Midbrain (tissue), 1 donor: ENCODE measurements around the gene SYNGAP1.

ENCODE experiments used
- DNase-seq: peaks from one replicate; lab custom pipeline; 2025; lab: John Stamatoyannopoulos, UW

The SYNGAP1 gene

GRCh38 chr6:33421344-33421643 is 1.4 kb downstream of the SYNGAP1 start:
- DNase-seq: no peak

GRCh38 chr6:33423777-33424176 is 3.9 kb downstream of the SYNGAP1 start:
- no peak for DNase-seq

GRCh38 chr6:33424855-33425667 is 5.2 kb downstream of the SYNGAP1 start:
- DNase-seq: no peak

GRCh38 chr6:33425668-33426577 is 6.1 kb downstream of the SYNGAP1 start:
- peak; percentile 68 for DNase-seq

GRCh38 chr6:33426590-33427511 is 7.0 kb downstream of the SYNGAP1 start:
- peak; percentile 8 for DNase-seq

GRCh38 chr6:33427585-33428223 is 7.8 kb downstream of the SYNGAP1 start:
- DNase-seq: peak; percentile 45

GRCh38 chr6:33428224-33428965 is 8.5 kb downstream of the SYNGAP1 start:
- peak; percentile 40 for DNase-seq

GRCh38 chr6:33428966-33429749 is 9.3 kb downstream of the SYNGAP1 start:
- DNase-seq: no peak

GRCh38 chr6:33429750-33430052 is 9.8 kb downstream of the SYNGAP1 start:
- DNase-seq: no peak

- no peak for DNase-seq
Observed at GRCh38 chr6:33430334-33430733, 10.5 kb downstream of the SYNGAP1 start.

- DNase-seq: peak; percentile 78
Observed at GRCh38 chr6:33430991-33431879, 11.4 kb downstream of the SYNGAP1 start.

GRCh38 chr6:33431880-33432541 is 12.1 kb downstream of the SYNGAP1 start:
- DNase-seq: no peak

- DNase-seq: no peak
Observed at GRCh38 chr6:33432546-33432945, 12.7 kb downstream of the SYNGAP1 start.

- no peak for DNase-seq
Observed at GRCh38 chr6:33433001-33433543, 13.2 kb downstream of the SYNGAP1 start.

GRCh38 chr6:33433544-33434191 is 13.8 kb downstream of the SYNGAP1 start:
- DNase-seq: no peak

GRCh38 chr6:33434961-33435360 is 15.1 kb downstream of the SYNGAP1 start:
- no peak for DNase-seq

GRCh38 chr6:33437666-33438065 is 17.8 kb downstream of the SYNGAP1 start:
- no peak for DNase-seq
